Activated T-helper 17 cell treated with anti-CD3 and anti-CD28 coated beads, Interleukin-2, amount 50 U/mL, for 72 hours (primary cell): Measurements from ENCODE around the gene CDKN2C. TPM values are rescaled to one million over a fixed set of nuclear protein-coding genes. Genes with fewer than 3 reads are reported as not detected.
"Not testable (repeated sequence)": the region's sequence is repeated elsewhere in the genome, so short reads cannot be mapped to it uniquely, and the experiment has no call there.

Experiments
- ATAC-seq: fragments of 150-1000 bp; cut with Tn5 transposase; replicated peaks from 2 replicates; pipeline ENCODE4 v1.10.0; 2021; ENCODE audit warnings: mild to moderate bottlenecking, moderate library complexity
- H3K27ac Mint-ChIP-seq: one replicate; pipeline ENCODE4 v1.8.0; 2022; ENCODE audit warnings: mixed read lengths
- H3K27me3 Mint-ChIP-seq: one replicate; pipeline ENCODE4 v1.8.0; 2022; ENCODE audit warnings: mixed read lengths
- H3K36me3 Mint-ChIP-seq: one replicate; pipeline ENCODE4 v1.8.0; 2022; ENCODE audit warnings: low read depth, mild to moderate bottlenecking, mixed read lengths
- H3K4me1 Mint-ChIP-seq: one replicate; pipeline ENCODE4 v1.8.0; 2022; ENCODE audit warnings: mixed read lengths
- H3K4me3 Mint-ChIP-seq: one replicate; pipeline ENCODE4 v1.8.0; 2022; ENCODE audit warnings: mild to moderate bottlenecking, mixed read lengths
- H3K9me3 Mint-ChIP-seq: one replicate; pipeline ENCODE4 v1.8.0; 2022; ENCODE audit warnings: mixed read lengths
- total RNA-seq, 2 donors: library from RNA; stranded (reverse); gene quantifications; one replicate each; pipeline ENCODE4 v1.2.3, GENCODE V29; 2022

CDKN2C gene
- total RNA-seq, 2 donors from 2014 or later: 8.3 to 16.2 TPM

GRCh38 chr1:51005549-51005948 is 35.5 kb downstream of the CDKN2C start:
- not testable (repeated sequence) for H3K9me3 Mint-ChIP-seq, H3K27me3 Mint-ChIP-seq, H3K4me1 Mint-ChIP-seq, H3K36me3 Mint-ChIP-seq, H3K4me3 Mint-ChIP-seq, ATAC-seq, H3K27ac Mint-ChIP-seq

GRCh38 chr1:51009381-51009780 is 39.3 kb downstream of the CDKN2C start:
- Mint-ChIP-seq H3K4me1 (no peaks in the 10 kb centered on the region), H3K36me3 (no peaks in the 10 kb centered on the region), H3K27ac (no peak overlapping the region), H3K9me3 (peaks cover 4% of the 10 kb centered on the region), H3K27me3 (peaks cover 7% of the 10 kb centered on the region), H3K4me3 (no peak overlapping the region)
- no peak for ATAC-seq

- Mint-ChIP-seq H3K27me3 (peaks cover 4% of the 10 kb centered on the region), H3K4me1 (no peaks in the 10 kb centered on the region), H3K36me3 (no peaks in the 10 kb centered on the region), H3K9me3 (no peaks in the 10 kb centered on the region), H3K4me3 (no peak overlapping the region), H3K27ac (no peak overlapping the region)
- ATAC-seq: no peak
These were observed 44.8 kb downstream of the CDKN2C start for GRCh38 chr1:51014878-51015277.

- H3K36me3 Mint-ChIP-seq: no peaks in the 10 kb centered on the region
- H3K9me3 Mint-ChIP-seq: no peaks in the 10 kb centered on the region
- H3K4me1 Mint-ChIP-seq: no peaks in the 10 kb centered on the region
- no peak overlapping the region for H3K4me3 Mint-ChIP-seq
- no peak for ATAC-seq
- no peak overlapping the region for H3K27ac Mint-ChIP-seq
- H3K27me3 Mint-ChIP-seq: peaks cover 2% of the 10 kb centered on the region
These were observed 49.8 kb downstream of the CDKN2C start for GRCh38 chr1:51019811-51020210.

Other genes starting within 250 kb of the CDKN2C start
- 10 to 100 TPM; 55.5 to 69.7 TPM for gene FAF1, start 10.0 kb upstream of the CDKN2C start, total RNA-seq
- not detected for gene C1orf185, start 132.0 kb downstream of the CDKN2C start, total RNA-seq